Measurements from ENCODE around the gene KRT3.

The KRT3 gene

GRCh38 chr12:52818887-52819420 is 23.0 kb upstream of the KRT3 start:
- TF ChIP-seq ZNF510 (tag by site-specific recombination; IDR thresholded peaks at IDR 0.05; ENCODE audit: insufficient replicate concordance) (no peak), SETDB1 (IDR thresholded peaks at IDR 0.05; ENCODE audit: insufficient read length, low read length) (no peak), SP2 (tag by site-specific recombination; IDR thresholded peaks at IDR 0.05) (no peak), ZNF132 (tag by site-specific recombination; IDR thresholded peaks at IDR 0.05; ENCODE audit: borderline replicate concordance) (no peak), GLIS1 (tag by site-specific recombination; IDR thresholded peaks at IDR 0.05) (no peak), ZNF404 (tag by site-specific recombination; IDR thresholded peaks at IDR 0.05) (no peak), ZBTB10 (tag by site-specific recombination; IDR thresholded peaks at IDR 0.05) (no peak), YY2 (tag by site-specific recombination; IDR thresholded peaks at IDR 0.05) (no peak)
- ChIA-PET CTCF (interaction anchor here (0.6 to 1.4 kb wide), 3 partner anchors 25 to 152 kb away, joined by 4 to 6 read pairs (median 5); no protein-coding TSS in a partner anchor), POLR2A (no interaction called here)
- H3K4me1 ChIP-seq (ENCODE audit: control insufficient read depth, insufficient read depth, low read length), result no peaks in the 10 kb centered on the region
- H3K27ac ChIP-seq (ENCODE audit: extremely low read depth, low read depth, low read length), result no peak overlapping the region
- no peaks in the 10 kb centered on the region for H3K9me3 ChIP-seq (ENCODE audit: control insufficient read depth, insufficient read depth, low read depth, low read length)
- H3K4me3 ChIP-seq (ENCODE audit: low read depth, low read length), result no peak overlapping the region
- H3K36me3 ChIP-seq (ENCODE audit: control insufficient read depth in 2 of 2, insufficient read depth in 1 of 2, low read length in 2 of 2), result no peaks in the 10 kb centered on the region

GRCh38 chr12:52818388-52818787 is 22.5 kb upstream of the KRT3 start:
- CTCF ChIA-PET, result no interaction called here
- H3K9me3 ChIP-seq (ENCODE audit: control insufficient read depth, insufficient read depth, low read depth, low read length), result no peaks in the 10 kb centered on the region
- POLR2A ChIA-PET, result no interaction called here
- H3K36me3 ChIP-seq (ENCODE audit: control insufficient read depth in 2 of 2, insufficient read depth in 1 of 2, low read length in 2 of 2), result no peaks in the 10 kb centered on the region
- no peaks in the 10 kb centered on the region for H3K4me1 ChIP-seq (ENCODE audit: control insufficient read depth, insufficient read depth, low read length)
- no peak overlapping the region for H3K4me3 ChIP-seq (ENCODE audit: low read depth, low read length)
- no peak overlapping the region for H3K27ac ChIP-seq (ENCODE audit: extremely low read depth, low read depth, low read length)
- TF ChIP-seq MEIS1 (CRISPR knock-in tag; IDR thresholded peaks at IDR 0.05; ENCODE audit: borderline replicate concordance) (no peak), ZNF175 (tag by site-specific recombination; IDR thresholded peaks at IDR 0.05) (no peak), ZNF768 (tag by site-specific recombination; IDR thresholded peaks at IDR 0.05) (no peak), ZNF558 (tag by site-specific recombination; IDR thresholded peaks at IDR 0.05) (no peak), PATZ1 (tag by site-specific recombination; IDR thresholded peaks at IDR 0.05) (no peak), ZNF202 (tag by site-specific recombination; IDR thresholded peaks at IDR 0.05; ENCODE audit: borderline replicate concordance) (no peak), KLF10 (tag by site-specific recombination; IDR thresholded peaks at IDR 0.05) (no peak), HIC1 (tag by site-specific recombination; IDR thresholded peaks at IDR 0.05) (no peak), ZBTB26 (tag by site-specific recombination; optimal IDR thresholded peaks at IDR 0.05) (no peak), EGR2 (tag by site-specific recombination; IDR thresholded peaks at IDR 0.05; ENCODE audit: low read depth) (no peak), ZNF169 (tag by site-specific recombination; IDR thresholded peaks at IDR 0.05) (no peak)
